GM19397 (cell line): Measurements from ENCODE around the gene PTH1R.

Source experiments
- ATAC-seq: cut with Tn5 transposase; IDR thresholded peaks from one replicate; pipeline ENCODE4 v1.9.1; 2021; ENCODE audit warnings: mild to moderate bottlenecking, moderate library complexity; ENCODE audit not compliant: unreplicated experiment

Gene PTH1R

DNA sequence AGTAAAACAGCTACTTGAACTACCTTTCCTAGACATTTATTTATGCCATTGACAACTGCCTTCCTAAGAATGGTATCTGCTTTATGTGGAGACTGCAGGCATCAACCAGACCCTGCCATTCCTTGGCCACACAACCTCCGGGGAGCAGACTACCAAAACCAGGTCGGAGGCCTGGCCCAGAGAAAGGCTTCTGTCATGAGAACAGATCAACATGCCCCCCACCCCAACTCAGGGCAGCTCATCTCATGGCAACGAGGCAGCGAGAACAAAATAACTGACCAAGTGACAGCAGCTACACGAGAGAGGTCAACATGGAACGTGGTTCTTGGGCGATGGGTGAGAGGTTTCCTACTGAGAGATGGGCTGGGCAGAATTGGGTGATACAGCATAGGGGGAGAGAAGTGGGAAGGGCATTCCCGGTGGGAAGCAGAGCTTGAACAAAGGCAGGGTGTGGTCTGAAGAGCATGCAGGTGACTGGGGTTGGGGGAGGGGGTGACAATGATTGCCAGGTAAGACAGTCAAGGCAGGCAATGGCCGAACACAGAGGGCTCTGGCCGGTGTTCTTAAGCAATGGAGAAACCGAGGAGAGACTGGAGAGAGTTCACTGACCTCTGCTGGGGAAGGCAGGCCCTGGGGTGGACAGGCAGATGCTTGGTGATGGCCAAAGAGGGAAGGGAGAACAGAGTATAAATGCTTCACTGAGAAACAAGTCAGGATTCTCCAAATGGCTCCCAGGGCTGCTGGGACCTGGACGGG, 65.1 kb downstream of the PTH1R start:
- ATAC-seq, result no peak

DNA sequence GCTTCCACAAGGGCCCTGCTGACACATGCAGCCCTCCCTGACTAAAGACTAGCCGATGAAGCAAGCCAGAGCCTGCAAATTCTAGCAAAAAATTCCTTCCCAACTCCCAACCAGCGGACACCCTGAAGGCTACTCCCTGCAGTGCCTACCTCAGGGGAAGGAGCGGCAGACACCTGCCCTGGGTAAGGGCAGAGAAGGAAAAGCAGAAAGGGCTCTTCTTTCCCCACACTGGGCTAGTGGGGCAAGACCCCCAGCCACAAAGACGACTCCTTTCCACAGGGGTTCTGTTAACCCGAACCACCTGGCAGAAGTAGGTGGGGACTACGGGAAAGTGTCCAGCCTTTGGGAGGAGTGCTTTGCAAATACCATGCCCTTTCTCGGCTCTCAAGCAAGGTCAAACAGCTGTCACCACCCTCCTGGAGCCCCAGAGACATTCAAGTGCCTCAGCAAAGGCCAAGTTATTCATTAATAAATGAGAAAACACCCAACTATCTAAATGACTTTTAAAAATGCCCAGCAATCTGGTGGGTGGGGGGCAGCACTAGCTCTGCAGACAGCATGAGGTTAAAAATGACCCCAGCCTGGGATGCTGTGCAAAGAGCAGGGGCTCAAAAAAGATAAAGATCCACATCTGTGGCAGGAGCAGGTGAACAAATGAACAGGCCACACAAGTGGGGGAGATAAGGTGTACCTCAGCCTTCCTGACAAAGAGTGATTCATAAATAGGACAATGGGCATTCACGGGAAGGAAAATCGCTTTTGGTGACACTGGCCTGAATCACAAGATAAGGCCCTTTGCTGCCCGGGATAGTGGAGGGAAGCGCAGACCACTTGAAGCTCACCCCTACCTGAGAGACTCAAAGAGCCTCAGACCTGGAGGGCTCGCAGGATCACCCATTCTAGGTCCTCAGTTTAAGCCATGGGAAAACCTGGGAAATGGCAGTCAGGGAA, 66.0 kb downstream of the PTH1R start:
- ATAC-seq, result no peak

DNA sequence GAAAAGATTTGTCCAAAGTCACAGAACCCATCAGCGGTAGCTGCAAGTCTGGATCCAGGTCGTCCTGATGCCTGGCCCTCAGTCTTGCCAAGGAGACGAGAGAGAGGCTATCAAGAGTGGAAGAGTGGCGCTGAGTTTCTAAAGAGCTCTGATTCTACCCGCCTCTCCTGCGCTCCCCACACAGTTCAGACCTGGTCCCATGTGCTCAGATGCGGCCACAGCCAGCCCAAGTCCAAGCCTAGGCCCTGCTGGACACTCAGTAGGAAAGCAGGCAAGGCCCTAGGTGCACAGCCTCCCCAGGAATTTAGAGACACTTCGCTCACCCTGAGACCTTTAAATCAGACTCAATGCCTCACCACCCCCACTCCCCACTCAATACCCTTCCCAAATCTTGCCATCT, 66.7 kb downstream of the PTH1R start:
- no peak for ATAC-seq

DNA sequence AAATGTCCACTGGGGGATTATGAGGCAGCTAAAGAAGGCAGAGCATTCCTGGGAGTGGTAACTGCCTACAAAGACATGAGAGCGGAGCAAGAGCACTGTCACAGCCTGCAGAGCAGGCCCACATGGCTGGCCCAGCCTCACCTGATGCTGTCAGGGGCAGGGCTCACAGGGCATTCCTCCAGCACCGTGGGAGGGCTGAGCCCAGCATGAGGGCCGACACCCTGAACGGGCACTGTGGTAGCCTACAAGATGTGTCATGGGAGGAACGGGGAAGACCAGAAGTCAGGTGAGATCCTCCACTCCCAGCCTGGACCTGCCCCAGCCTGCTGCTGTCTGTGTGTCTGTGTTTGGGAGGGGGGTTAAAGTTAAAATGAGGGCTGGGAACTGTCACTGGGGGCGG, 68.9 kb downstream of the PTH1R start:
- no peak for ATAC-seq

DNA sequence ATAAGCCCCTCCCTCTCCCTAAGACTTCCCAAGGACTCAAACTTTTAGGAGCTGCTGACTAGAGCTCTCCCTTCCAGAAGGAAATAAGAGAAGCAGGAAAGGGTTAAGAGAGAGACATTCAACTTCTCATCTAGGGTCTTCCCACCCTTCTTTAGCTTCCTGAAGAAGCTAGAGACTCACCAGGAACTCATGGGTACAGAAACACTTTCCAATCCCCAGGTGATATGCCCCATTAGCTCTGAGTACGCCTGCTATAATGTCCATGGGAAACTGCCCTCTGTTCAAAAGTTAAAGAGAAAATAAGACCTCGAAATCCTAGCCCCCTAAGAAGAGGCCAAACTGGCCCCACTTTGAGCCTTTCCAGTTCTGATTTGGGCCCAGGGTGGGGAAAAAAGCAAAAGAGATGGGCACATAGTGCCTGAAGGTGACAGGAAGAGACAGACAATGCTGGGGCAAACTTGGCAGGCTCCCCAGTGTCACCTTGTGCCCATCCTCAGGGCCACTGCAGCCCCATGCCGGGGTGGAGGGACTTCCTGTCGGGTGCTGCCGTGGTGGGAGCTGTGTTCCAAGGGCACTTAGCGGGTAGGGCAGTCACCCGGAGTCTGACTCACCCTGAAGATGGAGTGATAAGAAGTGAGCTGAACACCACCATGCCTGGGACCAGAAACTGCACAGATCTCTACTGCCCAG, 69.5 kb downstream of the PTH1R start:
- no peak for ATAC-seq

DNA sequence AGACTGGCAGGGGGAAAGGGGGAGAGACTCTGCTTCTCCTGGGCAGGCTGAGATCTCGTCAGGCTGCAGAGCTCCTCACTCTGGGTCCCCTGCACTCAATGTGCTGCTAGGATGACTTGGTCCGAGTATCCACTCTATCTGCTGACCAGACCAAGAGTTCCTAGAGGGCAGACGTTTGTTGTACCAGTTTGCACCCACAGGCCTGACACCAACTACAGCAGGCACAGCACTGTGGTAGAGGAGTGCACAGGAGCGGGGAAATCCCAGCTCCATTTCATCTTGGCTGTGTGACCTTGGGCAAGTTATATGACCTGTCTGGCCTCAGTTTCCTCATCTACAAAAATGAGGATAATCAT, 70.0 kb downstream of the PTH1R start:
- no peak for ATAC-seq

DNA sequence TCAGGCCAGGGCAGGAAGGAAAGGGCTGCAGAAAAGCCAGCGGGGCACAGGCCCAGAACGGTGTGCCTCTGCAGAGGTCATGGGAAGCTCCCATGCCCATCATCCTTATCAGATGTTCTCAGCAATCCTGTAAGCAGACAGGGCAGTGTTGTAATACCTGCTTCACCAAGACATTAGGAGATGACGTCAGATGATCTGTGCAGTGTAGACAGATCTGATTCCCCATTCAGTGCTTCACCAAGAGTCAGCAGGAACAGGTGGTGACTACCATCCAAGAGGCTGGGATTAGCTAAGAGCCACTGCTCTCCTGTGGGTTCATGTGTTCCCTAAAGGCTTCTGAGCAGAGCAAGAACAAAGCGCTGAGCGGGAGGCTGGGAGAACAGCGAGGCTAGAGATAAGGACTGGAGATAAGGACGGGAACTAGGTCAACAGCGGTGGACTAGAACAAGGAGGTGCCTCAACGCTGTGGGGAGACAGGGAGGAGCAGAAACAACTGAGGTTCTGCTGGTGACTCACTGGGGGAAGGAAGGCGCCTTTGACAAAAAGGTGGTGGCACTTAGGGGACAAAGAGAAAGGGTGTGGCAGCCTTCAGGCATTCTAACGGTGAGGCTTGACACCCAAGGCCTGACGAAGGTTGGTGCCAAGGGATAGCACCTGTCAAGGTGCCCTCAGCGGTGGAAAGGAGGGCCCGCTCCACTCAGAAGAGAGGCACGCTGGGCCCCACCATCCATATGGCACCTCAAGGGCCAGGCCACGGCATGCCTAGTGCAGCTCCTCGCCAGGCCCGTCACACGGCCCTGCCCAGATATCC, 70.7 kb downstream of the PTH1R start:
- ATAC-seq, result no peak

DNA sequence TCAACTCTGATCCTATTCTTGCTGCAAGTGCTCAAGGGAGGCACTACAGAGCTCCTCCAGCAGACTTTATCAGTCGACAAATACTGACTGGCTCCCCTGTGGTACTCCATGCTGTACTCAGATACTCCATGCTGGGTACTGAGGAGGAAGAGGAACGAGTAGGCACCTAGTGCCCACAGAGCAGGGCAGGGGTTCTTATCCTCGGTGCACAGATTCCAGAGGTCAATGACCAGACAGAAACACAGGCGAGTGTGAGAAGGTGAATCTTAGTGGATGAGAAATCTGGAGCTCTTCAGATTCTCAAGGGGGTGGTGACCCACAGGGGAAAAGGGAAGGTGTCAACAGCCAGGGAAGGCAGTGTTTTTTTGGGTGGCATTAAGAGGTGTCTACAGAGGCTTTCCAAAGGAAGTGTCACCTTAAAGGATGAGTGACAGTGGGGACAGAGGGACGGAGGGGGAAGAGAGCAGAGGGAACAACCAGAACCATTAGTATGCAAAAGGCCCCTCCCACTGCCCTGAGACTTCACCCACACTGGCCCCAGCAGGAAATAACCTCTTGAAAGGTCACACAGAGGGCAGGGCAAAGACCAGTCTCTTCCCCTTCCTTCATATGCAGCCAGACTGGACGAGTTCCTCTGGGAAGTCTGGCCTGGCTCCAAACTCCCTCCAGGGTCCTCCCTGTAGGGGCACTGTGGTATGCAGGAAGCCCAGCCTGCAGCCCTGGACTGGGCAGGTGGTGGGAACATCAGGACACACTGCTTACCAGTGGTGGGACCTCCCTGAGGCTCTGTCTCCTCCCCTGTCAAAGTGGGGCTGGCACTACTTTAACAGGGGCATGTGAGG, 71.5 kb downstream of the PTH1R start:
- peak; percentile 56 for ATAC-seq

DNA sequence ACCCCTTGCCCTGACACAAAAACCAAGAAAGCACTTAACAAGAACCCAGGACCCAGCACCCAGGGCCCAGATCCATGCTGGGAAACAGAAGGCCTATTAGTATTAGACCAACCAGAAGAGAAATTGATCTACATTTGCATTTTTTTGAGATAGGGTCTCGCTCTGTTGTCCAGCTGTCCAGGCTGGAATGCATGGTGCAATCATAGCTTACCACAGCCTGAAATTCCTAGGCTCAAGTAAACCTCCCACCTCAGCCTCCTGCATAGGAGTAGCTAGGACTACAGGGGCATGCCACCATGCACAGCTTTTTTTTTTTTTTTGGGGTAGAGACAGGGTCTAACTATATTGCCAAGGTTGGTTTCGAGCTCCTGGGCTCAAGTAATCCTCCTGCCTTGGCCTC, 72.7 kb downstream of the PTH1R start:
- ATAC-seq, result no peak

DNA sequence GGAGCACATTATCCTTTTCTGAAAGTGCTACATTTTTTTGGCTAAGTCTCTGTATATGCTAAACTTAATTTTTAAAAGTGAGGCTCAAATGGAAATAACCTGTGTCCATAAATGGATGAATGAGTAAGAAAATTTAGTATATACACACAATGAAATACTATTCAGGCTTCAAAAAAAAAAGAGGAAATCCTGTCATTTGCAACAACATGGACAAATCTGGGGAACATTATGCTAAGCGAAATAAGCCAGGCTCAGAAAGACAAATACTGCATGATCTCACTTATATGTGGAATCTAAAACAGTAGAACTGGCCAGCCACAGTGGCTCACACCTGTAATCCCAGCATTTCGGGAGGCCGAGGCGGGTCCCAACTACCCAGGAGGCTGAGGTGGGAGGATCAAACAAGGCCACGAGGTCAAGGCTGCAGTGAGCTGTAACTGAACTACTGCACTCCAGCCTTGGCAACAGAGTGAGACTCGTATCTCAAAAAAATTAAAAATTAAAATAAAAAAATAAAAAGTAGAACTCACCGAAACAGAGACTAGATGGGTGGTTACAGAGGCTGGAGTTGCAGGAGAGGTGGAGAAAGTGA, 73.2 kb downstream of the PTH1R start:
- ATAC-seq, result no peak

DNA sequence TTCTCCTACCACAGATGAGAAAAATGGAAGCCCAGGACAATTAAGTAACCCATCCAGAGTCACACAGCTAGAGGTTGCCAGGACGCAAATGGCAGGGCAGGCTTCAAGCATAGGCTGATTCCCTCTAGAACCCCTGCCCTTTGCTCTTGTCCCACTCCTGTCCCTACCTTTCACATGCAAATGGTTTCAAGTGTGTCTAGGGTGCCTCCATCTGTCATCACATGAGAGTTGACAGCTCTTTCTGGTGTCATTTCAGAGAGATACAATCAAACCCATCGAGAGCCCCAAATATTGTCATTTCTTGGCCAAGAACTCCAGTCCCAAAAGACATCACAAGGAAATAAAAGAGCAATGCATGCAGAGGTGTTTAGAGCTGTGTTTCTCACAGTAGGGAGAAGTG, 75.3 kb downstream of the PTH1R start:
- ATAC-seq, result no peak
